GM18519 (cell line): Measurements from ENCODE around the gene TUBGCP3.
"Not testable (repeated sequence)": the region's sequence is repeated elsewhere in the genome, so short reads cannot be mapped to it uniquely, and the experiment has no call there.

Source experiments
- ATAC-seq: cut with Tn5 transposase; IDR thresholded peaks from one replicate; pipeline ENCODE4 v1.9.1; 2021; ENCODE audit warnings: mild to moderate bottlenecking, moderate library complexity; ENCODE audit not compliant: unreplicated experiment, low FRiP score

The TUBGCP3 gene

GRCh38 chr13:112486386-112487126 lies 101.4 kb downstream of the TUBGCP3 start:
- no peak for ATAC-seq

- not testable (repeated sequence) for ATAC-seq
Measured at GRCh38 chr13:112485814-112486213, 102.1 kb downstream of the TUBGCP3 start.

GRCh38 chr13:112483299-112483698 lies 104.7 kb downstream of the TUBGCP3 start:
- ATAC-seq = no peak

DNA sequence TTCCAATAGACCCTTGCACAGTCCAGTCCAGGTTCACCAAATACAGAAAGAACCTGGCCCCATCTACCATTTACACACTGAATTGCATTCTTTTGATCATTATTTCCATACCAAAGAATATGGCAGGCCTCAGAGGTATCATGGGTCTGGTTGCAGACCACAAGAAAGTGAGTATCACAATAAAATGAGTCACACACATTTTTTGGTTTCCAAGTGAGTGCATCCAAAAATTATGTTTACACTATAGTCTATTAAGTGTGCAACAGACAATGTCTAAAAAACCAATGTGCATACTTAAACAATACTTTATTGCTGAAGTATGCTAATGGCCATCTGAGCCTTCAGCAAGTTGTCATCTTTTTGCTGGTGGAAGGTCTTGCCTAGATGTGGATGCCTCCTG lies 106.5 kb downstream of the TUBGCP3 start:
- ATAC-seq = no peak

DNA sequence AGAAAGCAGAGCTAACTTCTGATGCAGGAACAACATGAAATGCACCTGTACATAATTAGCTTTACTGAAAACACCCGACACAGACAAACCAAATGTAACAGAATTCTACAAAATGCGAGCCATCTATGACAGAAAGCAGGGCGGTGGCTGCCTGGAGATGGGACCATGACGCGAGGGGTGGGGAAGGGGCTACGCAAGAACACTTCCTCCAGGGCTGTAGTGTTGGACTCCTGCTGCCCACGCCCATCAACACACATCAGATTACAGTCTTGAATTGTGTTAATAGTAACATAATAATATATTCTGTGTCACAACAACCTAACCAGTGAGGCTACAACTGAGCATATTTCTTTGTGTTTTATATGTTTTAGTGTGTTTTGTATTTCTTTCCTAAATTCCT lies 108.6 kb downstream of the TUBGCP3 start:
- ATAC-seq = no peak

GRCh38 chr13:112477070-112477619 lies 110.8 kb downstream of the TUBGCP3 start:
- ATAC-seq = no peak

GRCh38 chr13:112475889-112476288 lies 112.1 kb downstream of the TUBGCP3 start:
- ATAC-seq = no peak

GRCh38 chr13:112474869-112475268 lies 113.1 kb downstream of the TUBGCP3 start:
- no peak for ATAC-seq

- no peak for ATAC-seq
Measured at GRCh38 chr13:112473818-112474217, 114.1 kb downstream of the TUBGCP3 start.

GRCh38 chr13:112469071-112469745 lies 118.7 kb downstream of the TUBGCP3 start:
- no peak for ATAC-seq

- ATAC-seq = no peak
Measured at GRCh38 chr13:112468069-112468468, 119.9 kb downstream of the TUBGCP3 start.

GRCh38 chr13:112467236-112467635 lies 120.7 kb downstream of the TUBGCP3 start:
- ATAC-seq = no peak

- no peak for ATAC-seq
Measured at GRCh38 chr13:112466132-112467058, 121.6 kb downstream of the TUBGCP3 start.

DNA sequence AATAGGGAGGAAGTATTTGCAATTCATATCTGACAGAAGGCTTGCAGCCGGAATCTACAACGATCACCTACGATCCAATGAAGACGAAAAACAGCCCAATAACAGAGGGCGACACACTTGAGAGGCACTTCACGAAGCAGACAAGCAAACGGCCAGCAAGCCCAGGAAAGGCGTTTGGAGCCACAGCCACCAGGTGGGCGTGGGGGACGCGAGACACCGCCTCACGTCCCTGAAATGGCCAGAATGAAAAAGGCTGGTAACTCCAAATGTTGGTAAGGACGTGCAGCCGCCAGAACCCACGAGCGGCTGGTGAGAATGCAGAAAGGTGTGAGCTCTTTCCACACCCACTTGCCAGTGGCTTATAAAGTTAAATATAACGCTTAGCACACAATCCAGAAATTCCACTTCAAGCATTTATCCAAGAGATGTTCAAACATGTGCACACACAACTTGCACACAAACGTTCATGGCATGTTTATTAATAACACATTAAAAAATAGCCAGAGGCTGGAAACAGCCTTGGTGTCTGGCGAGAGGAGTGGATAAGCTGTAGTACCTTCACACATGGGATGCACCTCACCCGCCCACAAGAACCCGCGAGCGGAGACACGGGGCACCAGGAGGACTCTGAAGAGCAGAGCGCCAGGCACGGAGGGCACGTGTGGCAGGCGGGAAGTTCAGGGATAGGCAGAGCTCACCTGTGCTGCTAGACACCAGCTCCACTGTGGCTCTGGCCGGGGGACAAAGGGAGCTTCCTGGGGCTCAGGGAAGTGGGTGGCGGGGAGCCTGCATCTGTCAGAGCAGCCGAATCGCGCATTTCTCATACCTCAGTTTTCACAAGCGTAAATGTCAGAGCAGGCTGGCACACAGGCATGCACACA lies 122.5 kb downstream of the TUBGCP3 start:
- no peak for ATAC-seq

- no peak for ATAC-seq
Measured at GRCh38 chr13:112464720-112465119, 123.2 kb downstream of the TUBGCP3 start.

DNA sequence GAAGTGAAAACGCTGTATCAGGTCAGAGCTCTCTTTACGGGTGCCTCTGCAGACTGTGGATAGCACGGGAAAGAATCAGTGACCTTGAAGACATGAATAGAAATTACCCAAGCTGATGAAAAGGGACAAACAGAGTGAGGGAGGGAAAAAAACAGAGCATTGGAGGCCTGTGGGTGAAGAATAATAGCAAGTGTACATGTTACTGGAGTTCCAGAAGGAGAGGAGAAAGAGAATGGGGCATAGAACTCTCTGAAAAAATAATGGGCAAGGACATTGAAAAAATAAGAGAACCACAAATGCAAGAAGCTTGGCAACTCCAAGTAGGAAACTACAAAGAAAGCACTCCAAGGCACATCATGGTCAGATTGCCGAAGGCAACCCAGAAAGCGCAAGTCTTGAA lies 125.5 kb downstream of the TUBGCP3 start:
- no peak for ATAC-seq

- no peak for ATAC-seq
Measured at GRCh38 chr13:112457485-112457884, 130.5 kb downstream of the TUBGCP3 start.

- ATAC-seq = no peak
Measured at GRCh38 chr13:112457081-112457480, 130.9 kb downstream of the TUBGCP3 start.

GRCh38 chr13:112456138-112457056 lies 131.6 kb downstream of the TUBGCP3 start:
- ATAC-seq = no peak
